Measurements from ENCODE around the gene FMO1.

FMO1 gene

GRCh38 chr1:171298696-171299095, 50.4 kb downstream of the FMO1 start:
- TF ChIP-seq CTCF (conservative IDR thresholded peaks at IDR 0.05; ENCODE audit: low read length): no peak
- no peak for DNase-seq (ENCODE audit: low read depth)

GRCh38 chr1:171299342-171299741, 51.0 kb downstream of the FMO1 start:
- DNase-seq (ENCODE audit: low read depth): no peak
- no peak overlapping the region for H3K4me3 ChIP-seq (ENCODE audit: low read length)
- no peak for TF ChIP-seq CTCF (conservative IDR thresholded peaks at IDR 0.05; ENCODE audit: low read length)

More at GRCh38 chr1:171298696-171299095, 50.4 kb downstream of the FMO1 start:
- no peak overlapping the region for H3K4me3 ChIP-seq (ENCODE audit: low read length)

- no peak for DNase-seq (ENCODE audit: low read depth)
- TF ChIP-seq CTCF (conservative IDR thresholded peaks at IDR 0.05; ENCODE audit: low read length): no peak
- H3K4me3 ChIP-seq (ENCODE audit: low read length): no peak overlapping the region
Observed at GRCh38 chr1:171300401-171300800, 52.1 kb downstream of the FMO1 start.

- H3K4me3 ChIP-seq (ENCODE audit: low read length): no peak overlapping the region
- no peak for TF ChIP-seq CTCF (conservative IDR thresholded peaks at IDR 0.05; ENCODE audit: low read length)
- DNase-seq (ENCODE audit: low read depth): peak; percentile 48
Observed at GRCh38 chr1:171310661-171311087, 62.4 kb downstream of the FMO1 start.

- DNase-seq (ENCODE audit: low read depth): no peak
- no peak for TF ChIP-seq CTCF (conservative IDR thresholded peaks at IDR 0.05; ENCODE audit: low read length)
- H3K4me3 ChIP-seq (ENCODE audit: low read length): no peak overlapping the region
Observed at GRCh38 chr1:171311771-171312558, 63.7 kb downstream of the FMO1 start.

- no peak overlapping the region for H3K4me3 ChIP-seq (ENCODE audit: low read length)
- TF ChIP-seq CTCF (conservative IDR thresholded peaks at IDR 0.05; ENCODE audit: low read length): no peak
Observed at GRCh38 chr1:171313319-171313834, 65.1 kb downstream of the FMO1 start.

GRCh38 chr1:171313835-171314320, 65.6 kb downstream of the FMO1 start, which contains the start of gene FMO4:
TSS of gene FMO4 (plus strand) at chr1:171314183. CDS start at chr1:171319826, 5,643 bp downstream.
- peak; percentile 85 for TF ChIP-seq CTCF (conservative IDR thresholded peaks at IDR 0.05; ENCODE audit: low read length)
- peak; percentile 99 for DNase-seq (ENCODE audit: low read depth)
- H3K4me3 ChIP-seq (ENCODE audit: low read length): peak within 1 kb of the TSS; percentile 42

More at GRCh38 chr1:171313319-171313834, 65.1 kb downstream of the FMO1 start:
- DNase-seq (ENCODE audit: low read depth): no peak
